ENCODE results near the gene DNAH11.

The DNAH11 gene

GRCh38 chr7:21747806-21748205, 205.0 kb downstream of the DNAH11 start:
- Histone ChIP-seq H3K4me1 (no peaks in the 10 kb centered on the region), H3K9me3 (no peaks in the 10 kb centered on the region), H3K4me3 (ENCODE audit: low read depth, low read length) (no peak overlapping the region), H3K36me3 (no peaks in the 10 kb centered on the region), H3K27me3 (peaks cover 8% of the 10 kb centered on the region)
- no peak for TF ChIP-seq CTCF (IDR thresholded peaks at IDR 0.05; ENCODE audit: low read depth, low read length)
- DNase-seq = no peak

- H3K4me3 ChIP-seq (ENCODE audit: low read depth, low read length) = no peak overlapping the region
- DNase-seq = no peak
- H3K4me1 ChIP-seq = no peaks in the 10 kb centered on the region
- H3K36me3 ChIP-seq = no peaks in the 10 kb centered on the region
- TF ChIP-seq CTCF (IDR thresholded peaks at IDR 0.05; ENCODE audit: low read depth, low read length) = no peak
- H3K9me3 ChIP-seq = no peaks in the 10 kb centered on the region
- H3K27me3 ChIP-seq = peaks cover 6% of the 10 kb centered on the region
These were observed 206.5 kb downstream of the DNAH11 start for GRCh38 chr7:21749378-21749777.

- H3K9me3 ChIP-seq = no peaks in the 10 kb centered on the region
- no peak overlapping the region for H3K4me3 ChIP-seq (ENCODE audit: low read depth, low read length)
- peaks cover 11% of the 10 kb centered on the region for H3K27me3 ChIP-seq
- no peaks in the 10 kb centered on the region for H3K4me1 ChIP-seq
- DNase-seq = no peak
- H3K36me3 ChIP-seq = no peaks in the 10 kb centered on the region
- no peak for TF ChIP-seq CTCF (IDR thresholded peaks at IDR 0.05; ENCODE audit: low read depth, low read length)
These were observed 210.2 kb downstream of the DNAH11 start for GRCh38 chr7:21753071-21753470.

GRCh38 chr7:21754963-21755362, 212.1 kb downstream of the DNAH11 start:
- DNase-seq = no peak
- Histone ChIP-seq H3K9me3 (no peaks in the 10 kb centered on the region), H3K36me3 (no peaks in the 10 kb centered on the region), H3K4me3 (ENCODE audit: low read depth, low read length) (no peak overlapping the region), H3K4me1 (no peaks in the 10 kb centered on the region), H3K27me3 (peaks cover 19% of the 10 kb centered on the region)
- TF ChIP-seq CTCF (IDR thresholded peaks at IDR 0.05; ENCODE audit: low read depth, low read length) = no peak

GRCh38 chr7:21757537-21758282, 214.9 kb downstream of the DNAH11 start:
- no peaks in the 10 kb centered on the region for H3K9me3 ChIP-seq
- no peak overlapping the region for H3K4me3 ChIP-seq (ENCODE audit: low read depth, low read length)
- no peaks in the 10 kb centered on the region for H3K4me1 ChIP-seq
- no peaks in the 10 kb centered on the region for H3K36me3 ChIP-seq
- peaks cover 19% of the 10 kb centered on the region for H3K27me3 ChIP-seq
- no peak for TF ChIP-seq CTCF (IDR thresholded peaks at IDR 0.05; ENCODE audit: low read depth, low read length)
- no peak for DNase-seq

GRCh38 chr7:21758286-21758685, 215.4 kb downstream of the DNAH11 start:
- Histone ChIP-seq H3K27me3 (peaks cover 13% of the 10 kb centered on the region), H3K9me3 (no peaks in the 10 kb centered on the region), H3K4me1 (no peaks in the 10 kb centered on the region), H3K36me3 (no peaks in the 10 kb centered on the region), H3K4me3 (ENCODE audit: low read depth, low read length) (no peak overlapping the region)
- DNase-seq = no peak
- TF ChIP-seq CTCF (IDR thresholded peaks at IDR 0.05; ENCODE audit: low read depth, low read length) = no peak

Data from BE2C (cell line).